Tongue (tissue), 2 donors: ENCODE measurements around the gene CD300C. TPM values are rescaled to one million over a fixed set of nuclear protein-coding genes. Genes with fewer than 3 reads are reported as not detected.
"Not testable (repeated sequence)": the region's sequence is repeated elsewhere in the genome, so short reads cannot be mapped to it uniquely, and the experiment has no call there.

Experiments
- DNase-seq: peaks from one replicate; pipeline ENCODE4 v3.0.0-alpha.2; 2015
- total RNA-seq: library from RNA; depleted of rRNA; stranded (reverse); fragments of >200 nt; gene quantifications from one replicate; pipeline ENCODE4 v1.2.3, GENCODE V29; 2014

The CD300C gene
- total RNA-seq, 1 donor from 2014 or later, result not detected

- no peak for DNase-seq
Observed at GRCh38 chr17:74512036-74512435, 33.9 kb downstream of the CD300C start.

GRCh38 chr17:74508156-74508555, 37.8 kb downstream of the CD300C start:
- DNase-seq, result no peak

GRCh38 chr17:74503949-74504348, 42.0 kb downstream of the CD300C start:
- DNase-seq, result not testable (repeated sequence)

- no peak for DNase-seq
Observed at GRCh38 chr17:74502861-74503260, 43.1 kb downstream of the CD300C start.

DNA sequence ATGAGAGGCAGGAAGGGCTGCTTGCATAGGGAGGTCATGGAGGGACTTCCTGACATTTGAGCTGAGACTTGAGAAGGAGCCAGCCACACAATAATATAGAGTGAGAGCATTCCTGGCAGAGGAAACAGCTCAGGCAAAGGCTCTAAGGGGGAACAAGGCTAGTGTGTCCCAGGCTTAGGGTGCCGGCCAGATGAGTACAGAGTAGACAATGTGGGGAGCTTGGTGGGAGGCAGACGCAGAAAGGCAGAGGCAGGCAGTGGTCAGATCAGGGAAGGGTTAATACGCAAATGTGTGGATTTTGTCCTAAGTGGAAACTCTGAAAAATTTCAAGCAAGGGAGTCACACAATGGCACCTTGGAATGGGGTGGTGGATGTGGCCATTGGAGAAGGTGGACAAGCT, 45.9 kb downstream of the CD300C start:
- DNase-seq, result no peak

- DNase-seq, result no peak
Observed at GRCh38 chr17:74497471-74497870, 48.4 kb downstream of the CD300C start.

GRCh38 chr17:74493331-74493833, 52.5 kb downstream of the CD300C start:
- DNase-seq, result peak; percentile 83

DNA sequence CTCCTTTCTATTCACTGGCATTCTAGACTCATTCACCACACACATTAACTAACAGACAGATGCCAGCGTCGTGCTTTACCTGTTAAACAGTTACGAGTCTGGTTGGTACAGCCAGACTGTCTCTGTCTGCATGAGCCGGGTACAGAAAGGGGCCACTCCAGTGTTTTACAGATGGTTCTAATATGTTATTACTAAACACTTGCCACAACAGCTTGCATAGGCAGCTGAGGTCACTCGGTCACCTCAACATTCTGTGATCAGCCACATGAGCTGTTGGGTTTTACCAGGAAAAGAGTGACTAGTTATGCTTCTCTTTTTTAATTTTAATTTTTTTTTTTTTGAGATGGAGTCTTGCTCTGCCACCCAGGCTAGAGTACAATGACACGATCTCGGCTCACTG, 54.3 kb downstream of the CD300C start:
- no peak for DNase-seq

Other genes starting within 250 kb of the CD300C start
- 2.5 TPM for gene KIF19, start 219.9 kb downstream of the CD300C start, total RNA-seq
- gene BTBD17, start 184.2 kb downstream of the CD300C start, total RNA-seq, result 0.72 TPM
- gene GPR142, start 178.6 kb downstream of the CD300C start, total RNA-seq, result not detected
- gene GPRC5C, start 114.0 kb downstream of the CD300C start, total RNA-seq, result 66.4 TPM
- gene CD300A, start 79.5 kb downstream of the CD300C start, total RNA-seq, result 3.0 TPM
- 0.31 TPM for gene CD300LB, start 14.6 kb downstream of the CD300C start, total RNA-seq
- gene CD300H, start 21.4 kb upstream of the CD300C start, total RNA-seq, result not detected
- not detected for gene CD300LD, start 46.2 kb upstream of the CD300C start, total RNA-seq
- gene CD300E, start 77.6 kb upstream of the CD300C start, total RNA-seq, result not detected
- 3.3 TPM for gene CD300LF, start 166.8 kb upstream of the CD300C start, total RNA-seq
- gene RAB37, start 191.1 kb upstream of the CD300C start, total RNA-seq, result 1.9 TPM
- 50.5 TPM for gene NHERF1, start 202.5 kb upstream of the CD300C start, total RNA-seq
- 30.2 TPM for gene NAT9, start 230.2 kb upstream of the CD300C start, total RNA-seq